NT2/D1 (cell line): ENCODE results near the gene LTBP1.

Experiments used
- YY1 ChIP-seq: IDR thresholded peaks from 2 replicates; pipeline ENCODE4 v1.6.1; 2011; ENCODE audit not compliant: insufficient read length, insufficient read depth
- ZNF274 ChIP-seq: IDR thresholded peaks from 2 replicates; pipeline ENCODE4 v1.6.1; 2011; ENCODE audit warnings: mild to moderate bottlenecking, low read depth, low read length

DNA sequence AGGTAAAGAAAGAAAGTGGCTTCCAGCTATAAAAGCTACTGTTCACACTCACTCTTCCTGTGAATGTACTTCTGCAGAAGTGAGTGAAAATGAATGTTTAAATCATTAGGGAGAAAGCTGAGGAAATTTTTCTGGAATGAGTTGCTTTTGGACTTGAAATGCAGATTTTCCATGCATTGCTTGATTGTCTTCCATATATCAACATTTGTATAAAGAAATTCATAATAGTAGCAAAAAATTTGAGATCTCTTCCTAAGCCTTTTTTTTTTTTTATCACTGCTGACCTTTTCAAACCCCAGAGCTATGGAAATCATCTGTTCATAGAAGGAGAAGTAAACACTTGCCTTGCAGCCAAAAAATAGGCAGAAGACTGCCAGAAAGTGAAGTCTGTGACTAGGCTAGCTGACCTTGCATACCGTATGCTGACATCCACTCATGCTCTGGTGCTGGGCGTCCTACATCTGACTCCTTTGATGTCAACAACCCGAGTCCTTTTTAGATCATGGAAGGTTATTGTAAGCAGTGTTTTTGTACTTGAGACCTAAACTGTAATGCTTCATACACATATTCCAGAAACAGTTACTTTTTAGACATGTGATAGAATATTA lies 375.2 kb downstream of the LTBP1 start:
- TF ChIP-seq ZNF274 (no peak), YY1 (no peak)
